B cell (primary cell): ENCODE results near the gene ITPK1. TPM values are rescaled to one million over a fixed set of nuclear protein-coding genes. Genes with fewer than 3 reads are reported as not detected.

ENCODE experiments used
- ATAC-seq: fragments of 200-7000 bp; cut with Tn5 transposase; one replicate; pipeline ENCODE4 v1.10.0; 2021; ENCODE audit warnings: low read depth, mild to moderate bottlenecking, moderate number of reproducible peaks, moderate library complexity
- CTCF ChIA-PET: fragments of 350-600 bp; sonication (Branson Sonifier 250); formaldehyde crosslinking; loops from one replicate; lab custom pipeline; 2021; ENCODE audit warnings: antibody characterized with exemption, inconsistent platforms; lab: Charles Lee
- POLR2A ChIA-PET: fragments of 350-600 bp; sonication (Branson Sonifier 250); formaldehyde crosslinking; loops from one replicate; lab custom pipeline; 2021; ENCODE audit warnings: antibody characterized with exemption; lab: Charles Lee
- DNase-seq: peaks from one replicate; pipeline ENCODE4 v3.0.0; 2013
- H2AFZ ChIP-seq: 2 replicates; pipeline ENCODE4 v1.6.1; 2012; ENCODE audit warnings: mild to moderate bottlenecking, low read depth, low read length; ENCODE audit not compliant: insufficient read depth, poor library complexity, severe bottlenecking
- H3K27ac ChIP-seq, 2 donors: 1 replicate in 1 of 2; 2 replicates in 1 of 2; pipeline ENCODE4 v1.5.1; 2012 to 2013; ENCODE audit warnings: low read length in 2 of 2, mild to moderate bottlenecking in 2 of 2, moderate library complexity in 1 of 2
- H3K27me3 ChIP-seq, 4 experiments: fragments of 200-600 bp in 1 of 4; sonication (generic) in 1 of 4; replicated peaks in 1 of 4; 1 replicate in 2 of 4; 2 replicates in 2 of 4; pipeline versions ENCODE4 v1.6.1 to v1.7.0; 2013 to 2016; ENCODE audit warnings: low read length in 3 of 4, mild to moderate bottlenecking in 2 of 4, mixed read lengths in 1 of 4, moderate library complexity in 1 of 4; ENCODE audit not compliant: insufficient read depth in 4 of 4, control insufficient read depth in 3 of 4; ENCODE audit errors: control extremely low read depth in 1 of 4
- H3K36me3 ChIP-seq, 2 experiments: replicated peaks in 1 of 2; 1 replicate in 1 of 2; 2 replicates in 1 of 2; pipeline versions ENCODE4 v1.6.1 to v1.7.1; 2013; ENCODE audit warnings: low read length in 1 of 2; ENCODE audit not compliant: insufficient read depth in 2 of 2, control insufficient read depth in 1 of 2; ENCODE audit errors: control extremely low read depth in 1 of 2, extremely low read depth in 1 of 2
- H3K4me1 ChIP-seq, 2 donors: fragments of 200-600 bp in 1 of 2; sonication (generic) in 1 of 2; 1 replicate in 1 of 2; 2 replicates in 1 of 2; pipeline versions ENCODE4 v1.5.1 to v1.6.1; 2013 to 2017; ENCODE audit warnings: low read length in 2 of 2; ENCODE audit not compliant: control insufficient read depth in 2 of 2, insufficient read depth in 2 of 2
- H3K4me2 ChIP-seq: replicated peaks from 2 replicates; pipeline ENCODE3; 2012; ENCODE audit warnings: mild to moderate bottlenecking, low read depth, low read length; ENCODE audit not compliant: poor library complexity, severe bottlenecking
- H3K4me3 ChIP-seq, 5 experiments: fragments of 200-600 bp in 1 of 5; sonication (generic) in 1 of 5; 1 replicate in 3 of 5; 2 replicates in 2 of 5; pipeline versions ENCODE4 v1.5.1 to v1.7.0; 2011 to 2016; ENCODE audit warnings: low read length in 4 of 5, mild to moderate bottlenecking in 4 of 5, low read depth in 2 of 5, control low read depth in 1 of 5, moderate library complexity in 1 of 5; ENCODE audit not compliant: insufficient read depth in 1 of 5; ENCODE audit errors: control extremely low read depth in 1 of 5, extremely low read depth in 1 of 5
- H3K79me2 ChIP-seq: fragments of 200-600 bp; sonication (generic); one replicate; pipeline ENCODE4 v1.6.0; 2016; ENCODE audit warnings: low read length; ENCODE audit not compliant: control insufficient read depth, insufficient read depth
- H3K9ac ChIP-seq: fragments of 200-600 bp; sonication (generic); 2 replicates; pipeline ENCODE4 v1.6.1; 2017; ENCODE audit warnings: mild to moderate bottlenecking, low read length, moderate library complexity
- H3K9me3 ChIP-seq, 3 donors: one replicate each; pipeline versions ENCODE4 v1.6.1 to v1.7.1; 2013; ENCODE audit warnings: low read length in 2 of 3; ENCODE audit not compliant: control insufficient read depth in 2 of 3, insufficient read depth in 1 of 3; ENCODE audit errors: control extremely low read depth in 1 of 3
- H4K20me1 ChIP-seq: 2 replicates; pipeline ENCODE4 v1.6.0; 2012; ENCODE audit warnings: mild to moderate bottlenecking, low read length; ENCODE audit not compliant: insufficient read depth, control insufficient read depth, poor library complexity, severe bottlenecking
- H3K27ac Mint-ChIP-seq: one replicate; pipeline ENCODE4 v1.8.0; 2021; ENCODE audit warnings: mixed read lengths
- H3K27me3 Mint-ChIP-seq: one replicate; pipeline ENCODE4 v1.8.0; 2021; ENCODE audit warnings: mixed read lengths
- H3K4me1 Mint-ChIP-seq: one replicate; pipeline ENCODE4 v1.8.0; 2021; ENCODE audit warnings: mixed read lengths
- H3K4me3 Mint-ChIP-seq: one replicate; pipeline ENCODE4 v1.8.0; 2021; ENCODE audit warnings: mixed read lengths
- H3K9me3 Mint-ChIP-seq: one replicate; pipeline ENCODE4 v1.8.0; 2022; ENCODE audit warnings: mixed read lengths; ENCODE audit not compliant: insufficient read depth
- EZH2 ChIP-seq: IDR thresholded peaks from 2 replicates; pipeline ENCODE4 v1.6.1; 2012; ENCODE audit warnings: borderline replicate concordance, low read depth, mild to moderate bottlenecking, moderate library complexity, low read length; ENCODE audit not compliant: insufficient read depth, poor library complexity, severe bottlenecking
- WGBS: methylation state at CpG from one replicate; pipeline ENCODE4 v1.1.5; 2013; ENCODE audit warnings: missing lambda C conversion rate; ENCODE audit not compliant: insufficient coverage; 5-methylcytosine and 5-hydroxymethylcytosine counted together
- intact Hi-C: fragments of 100-400 bp; cut with micrococcal nuclease; formaldehyde crosslinking; loops from one replicate; pipeline ENCODE4 v1.10.0; 2022
- polyA plus RNA-seq: library from polyadenylated mRNA; depleted of rRNA; stranded (reverse); fragments of >200 nt; gene quantifications from 2 replicates; pipeline ENCODE4 v1.2.3, GENCODE V29; 2012
- total RNA-seq, 2 donors: library from RNA; stranded (reverse); fragments of 120-200 nt in 1 of 2; gene quantifications; 1 replicate in 1 of 2; 2 replicates in 1 of 2; pipeline versions ENCODE4 v1.2.3 to v1.2.4, GENCODE V29; 2013 to 2022
- TF ChIP-seq, protein P1 (sequence below): fragments of 200-600 bp; IDR thresholded peaks from one replicate; pipeline ENCODE4 v1.8.0; 2022; ENCODE audit warnings: antibody characterized with exemption, mild to moderate bottlenecking

Gene ITPK1
- total and polyA plus RNA-seq, 2 donors (not counting 1 experiment from before 2014, with no cell fraction given): 46.0 to 46.9 TPM

DNA sequence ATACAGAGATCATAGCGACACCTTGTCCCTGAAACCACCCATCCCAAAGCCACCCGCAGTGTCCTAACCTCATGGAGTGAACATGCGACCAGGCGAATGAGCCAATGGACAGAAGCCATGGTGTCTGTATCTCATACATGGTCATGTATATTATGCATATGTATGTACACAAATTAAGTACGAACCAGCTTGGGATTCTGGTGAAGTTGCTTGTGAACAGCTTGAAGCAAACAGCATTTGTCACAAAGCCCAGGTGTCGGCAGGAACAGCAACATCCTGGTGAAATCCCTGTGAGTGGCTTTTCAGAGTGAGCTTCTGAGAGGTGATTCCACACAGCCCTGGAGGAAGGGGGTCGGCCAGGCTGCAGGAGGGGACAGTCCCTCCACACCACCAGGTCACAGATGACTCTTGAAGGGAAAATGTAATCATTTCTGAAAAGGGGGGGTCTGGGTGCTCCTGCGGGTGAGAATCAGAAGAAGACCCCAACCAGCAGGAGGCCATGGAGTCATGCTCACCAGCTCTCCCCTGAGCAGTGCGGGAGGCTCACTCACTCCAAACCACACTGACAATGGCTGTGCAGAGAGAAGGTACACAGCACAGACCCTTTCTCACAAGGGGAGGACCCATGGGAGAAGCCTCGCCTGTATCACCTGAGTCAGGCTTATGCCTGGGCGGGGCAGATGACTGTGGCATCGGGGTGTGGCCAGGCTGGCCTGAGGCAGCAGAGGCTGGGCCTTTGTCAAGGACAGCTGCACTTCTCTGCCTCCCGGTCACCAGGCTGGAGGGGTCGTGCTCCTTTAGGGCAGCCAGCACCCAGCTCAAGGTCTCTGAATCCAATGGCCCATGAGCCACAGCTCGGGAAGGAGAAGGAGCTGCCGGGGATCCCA, 178.4 kb downstream of the ITPK1 start:
- no peaks in the 10 kb centered on the region for H3K9me3 ChIP-seq
- H3K36me3 ChIP-seq: peaks cover 0 to 22% of the 10 kb centered on the region in 2 experiments
- no peaks in the 10 kb centered on the region for H3K79me2 ChIP-seq
- TF ChIP-seq, protein P1, sequence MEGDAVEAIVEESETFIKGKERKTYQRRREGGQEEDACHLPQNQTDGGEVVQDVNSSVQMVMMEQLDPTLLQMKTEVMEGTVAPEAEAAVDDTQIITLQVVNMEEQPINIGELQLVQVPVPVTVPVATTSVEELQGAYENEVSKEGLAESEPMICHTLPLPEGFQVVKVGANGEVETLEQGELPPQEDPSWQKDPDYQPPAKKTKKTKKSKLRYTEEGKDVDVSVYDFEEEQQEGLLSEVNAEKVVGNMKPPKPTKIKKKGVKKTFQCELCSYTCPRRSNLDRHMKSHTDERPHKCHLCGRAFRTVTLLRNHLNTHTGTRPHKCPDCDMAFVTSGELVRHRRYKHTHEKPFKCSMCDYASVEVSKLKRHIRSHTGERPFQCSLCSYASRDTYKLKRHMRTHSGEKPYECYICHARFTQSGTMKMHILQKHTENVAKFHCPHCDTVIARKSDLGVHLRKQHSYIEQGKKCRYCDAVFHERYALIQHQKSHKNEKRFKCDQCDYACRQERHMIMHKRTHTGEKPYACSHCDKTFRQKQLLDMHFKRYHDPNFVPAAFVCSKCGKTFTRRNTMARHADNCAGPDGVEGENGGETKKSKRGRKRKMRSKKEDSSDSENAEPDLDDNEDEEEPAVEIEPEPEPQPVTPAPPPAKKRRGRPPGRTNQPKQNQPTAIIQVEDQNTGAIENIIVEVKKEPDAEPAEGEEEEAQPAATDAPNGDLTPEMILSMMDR: no peak
- no peak for TF ChIP-seq EZH2
- H3K4me2 ChIP-seq: no peak overlapping the region
- H3K27ac ChIP-seq: no peak overlapping the region
- no peak overlapping the region for H3K9ac ChIP-seq
- no peak overlapping the region for H3K4me3 Mint-ChIP-seq
- H3K4me1 ChIP-seq: no peaks in the 10 kb centered on the region
- no peak for DNase-seq
- H3K27me3 ChIP-seq: no peaks in the 10 kb centered on the region
- H3K4me3 ChIP-seq: no peak overlapping the region
- no peak overlapping the region for H2AFZ ChIP-seq
- H4K20me1 ChIP-seq: no peaks in the 10 kb centered on the region
- ChIA-PET CTCF (no interaction called here), POLR2A (no interaction called here)
- H3K4me1 Mint-ChIP-seq: no peaks in the 10 kb centered on the region
- no peaks in the 10 kb centered on the region for H3K9me3 Mint-ChIP-seq
- intact Hi-C loops: no loop called here
- WGBS: 82% methylated on average over 11 of the region's 16 CpGs
- H3K27ac Mint-ChIP-seq: no peak overlapping the region
- no peaks in the 10 kb centered on the region for H3K27me3 Mint-ChIP-seq
- ATAC-seq: no peak

GRCh38 chr14:92936085-92936484, 179.6 kb downstream of the ITPK1 start:
- no peak overlapping the region for H3K4me3 Mint-ChIP-seq
- Histone ChIP-seq H2AFZ (no peak overlapping the region), H3K9ac (no peak overlapping the region), H4K20me1 (no peaks in the 10 kb centered on the region), H3K4me2 (no peak overlapping the region), H3K27me3 (no peaks in the 10 kb centered on the region), H3K27ac (no peak overlapping the region), H3K4me3 (no peak overlapping the region), H3K36me3 (peaks cover 0 to 17% of the 10 kb centered on the region in 2 experiments), H3K4me1 (no peaks in the 10 kb centered on the region), H3K79me2 (no peaks in the 10 kb centered on the region), H3K9me3 (peaks cover 0 to 2% (median 0%) of the 10 kb centered on the region in 3 donors)
- WGBS: 96% methylated on average over 11 of the region's 11 CpGs
- intact Hi-C loops: no loop called here
- H3K9me3 Mint-ChIP-seq: no peaks in the 10 kb centered on the region
- no peaks in the 10 kb centered on the region for H3K27me3 Mint-ChIP-seq
- ChIA-PET POLR2A (no interaction called here), CTCF (no interaction called here)
- H3K4me1 Mint-ChIP-seq: no peaks in the 10 kb centered on the region
- no peak overlapping the region for H3K27ac Mint-ChIP-seq
- no peak for ATAC-seq
- TF ChIP-seq EZH2: no peak
- TF ChIP-seq, protein P1: no peak
- DNase-seq: no peak
